ENCODE data around the gene UBE2I.
A peak's percentile ranks its signal among the peaks of the same experiment; 100 is the strongest.

UBE2I gene

DNA sequence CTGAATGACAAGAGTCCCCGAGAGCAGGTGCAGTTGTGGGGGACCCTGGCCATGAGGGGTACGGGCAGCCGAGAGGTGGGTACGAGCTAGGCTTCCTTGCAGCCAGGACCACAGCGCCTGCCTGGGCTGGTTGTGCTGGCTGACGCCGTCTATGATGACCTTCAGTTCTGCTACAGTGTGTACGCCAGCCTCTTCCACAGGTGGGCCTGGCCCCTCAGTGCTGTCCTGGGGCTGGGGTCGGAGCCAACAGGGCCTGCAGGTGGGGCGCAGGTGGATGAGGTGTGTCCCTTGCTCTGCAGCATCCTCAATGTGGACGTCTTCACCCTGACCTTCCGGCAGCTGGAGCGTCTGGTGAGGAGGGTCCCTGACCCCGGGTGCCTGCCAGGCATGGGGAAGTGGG lies 35.1 kb downstream of the UBE2I start:
- no peak for DNase-seq

DNA sequence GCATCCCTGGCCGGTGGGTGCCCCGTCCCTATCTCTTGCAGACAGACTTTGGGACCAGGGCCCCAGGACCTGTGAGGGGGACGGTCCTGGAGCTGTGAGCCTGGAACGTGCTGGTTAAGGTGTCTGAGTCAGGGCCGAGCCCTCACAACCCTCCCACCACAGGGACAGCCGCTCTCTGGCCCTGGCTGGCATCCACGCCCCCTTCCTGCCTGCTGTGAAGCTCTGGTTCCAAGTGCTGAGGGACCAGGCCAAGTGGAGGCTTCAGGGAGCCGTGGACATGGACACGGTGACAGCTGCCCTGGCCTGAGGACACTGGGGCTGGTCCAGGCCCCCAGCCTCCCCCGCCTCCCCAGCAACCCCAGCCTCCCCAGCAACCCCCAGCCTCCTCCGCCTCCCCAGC lies 35.7 kb downstream of the UBE2I start:
- no peak for DNase-seq

DNA sequence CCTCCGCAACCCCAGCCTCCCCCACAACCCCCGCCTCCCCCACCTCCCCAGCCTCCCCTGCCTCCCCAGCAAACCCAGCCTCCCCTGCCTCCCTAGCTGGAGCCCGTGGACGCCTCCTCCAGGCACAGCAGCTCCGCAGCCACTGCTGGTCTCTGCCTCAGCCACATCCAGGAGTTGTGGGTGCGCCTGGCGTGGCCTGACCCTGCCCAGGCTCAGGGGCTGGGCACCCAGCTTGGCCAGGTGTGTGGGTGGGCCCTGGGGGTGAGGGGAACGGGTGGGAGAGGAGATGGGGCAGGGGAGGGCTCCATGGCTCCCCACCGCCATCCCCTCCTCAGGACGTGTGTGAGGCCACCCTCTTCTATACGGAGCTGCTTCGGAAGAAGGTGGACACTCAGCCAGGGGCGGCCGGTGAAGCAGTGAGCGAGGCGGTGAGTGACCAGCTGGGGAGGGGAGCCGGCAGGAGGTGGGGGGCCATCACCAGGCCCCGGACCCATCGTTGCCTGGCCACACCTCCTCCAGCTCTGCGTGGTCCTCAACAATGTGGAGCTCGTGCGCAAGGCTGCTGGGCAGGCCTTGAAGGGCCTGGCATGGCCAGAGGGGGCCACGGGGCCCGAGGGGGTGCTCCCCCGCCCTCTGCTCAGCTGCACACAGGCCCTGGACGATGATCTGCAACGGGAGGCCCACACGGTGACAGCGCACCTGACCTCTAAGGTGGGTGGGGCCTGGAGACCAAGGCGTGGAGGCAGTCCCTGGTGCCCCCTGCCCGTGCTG lies 36.4 kb downstream of the UBE2I start:
- no peak for DNase-seq

GRCh38 chr16:1346422-1347285 lies 37.2 kb downstream of the UBE2I start:
- DNase-seq, result no peak

DNA sequence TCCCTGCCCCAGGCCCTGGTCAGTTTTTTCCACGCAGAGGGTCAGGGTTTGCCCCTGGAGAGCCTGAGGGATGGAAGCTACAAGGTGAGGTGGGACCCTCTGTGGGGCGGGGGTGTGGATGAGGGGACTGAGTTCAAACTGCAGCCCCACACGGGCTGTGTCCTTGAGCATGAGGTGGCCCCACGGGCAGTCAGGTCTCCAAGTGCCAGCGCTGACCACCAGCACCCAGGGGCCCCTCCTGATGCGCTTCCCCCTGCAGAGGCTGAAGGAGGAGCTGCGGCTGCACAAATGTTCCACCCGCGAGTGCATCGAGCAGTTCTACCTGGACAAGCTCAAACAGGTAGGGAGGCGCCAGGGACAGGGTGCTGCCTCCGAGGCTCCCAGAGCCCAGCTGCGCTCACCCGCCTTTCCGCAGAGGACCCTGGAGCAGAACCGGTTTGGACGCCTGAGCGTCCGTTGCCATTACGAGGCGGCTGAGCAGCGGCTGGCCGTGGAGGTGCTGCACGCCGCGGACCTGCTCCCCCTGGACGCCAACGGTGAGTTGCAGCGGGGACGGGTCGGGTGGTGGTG lies 37.9 kb downstream of the UBE2I start:
- no peak for DNase-seq

DNA sequence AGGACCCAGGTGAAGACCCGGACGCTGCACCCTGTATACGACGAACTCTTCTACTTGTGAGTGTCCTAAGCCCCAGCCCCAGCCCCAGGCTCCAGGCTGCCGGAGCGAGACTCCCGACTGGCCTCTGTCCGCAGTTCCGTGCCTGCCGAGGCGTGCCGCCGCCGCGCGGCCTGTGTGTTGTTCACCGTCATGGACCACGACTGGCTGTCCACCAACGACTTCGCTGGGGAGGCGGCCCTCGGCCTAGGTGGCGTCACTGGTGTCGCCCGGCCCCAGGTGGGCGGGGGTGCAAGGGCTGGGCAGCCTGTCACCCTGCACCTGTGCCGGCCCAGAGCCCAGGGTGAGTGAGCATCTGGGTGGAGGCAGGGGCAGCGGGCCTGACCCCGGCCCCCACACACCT lies 38.5 kb downstream of the UBE2I start:
- no peak for DNase-seq

- DNase-seq, result no peak
These were observed 39.0 kb downstream of the UBE2I start for GRCh38 chr16:1348441-1348840.

DNA sequence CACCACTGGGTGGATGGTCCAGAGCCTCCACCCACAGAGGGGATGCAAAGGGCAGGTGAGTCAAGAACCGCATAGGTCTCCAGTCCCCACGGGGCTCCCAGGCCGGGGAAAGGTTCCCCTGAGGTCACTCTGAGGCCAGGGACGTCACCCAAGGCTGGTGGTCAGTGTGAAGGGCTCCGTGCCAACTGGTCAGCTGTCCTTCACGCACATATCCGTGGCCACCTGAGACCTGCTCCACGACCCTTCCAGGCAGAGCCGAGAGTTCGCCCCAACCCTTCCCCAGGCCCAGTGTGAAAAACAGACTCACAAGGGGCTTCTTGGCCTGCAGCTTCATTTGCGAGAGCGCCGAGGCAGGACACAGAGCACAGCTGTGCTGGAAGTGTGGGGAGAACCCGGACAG lies 39.5 kb downstream of the UBE2I start:
- DNase-seq, result no peak

DNA sequence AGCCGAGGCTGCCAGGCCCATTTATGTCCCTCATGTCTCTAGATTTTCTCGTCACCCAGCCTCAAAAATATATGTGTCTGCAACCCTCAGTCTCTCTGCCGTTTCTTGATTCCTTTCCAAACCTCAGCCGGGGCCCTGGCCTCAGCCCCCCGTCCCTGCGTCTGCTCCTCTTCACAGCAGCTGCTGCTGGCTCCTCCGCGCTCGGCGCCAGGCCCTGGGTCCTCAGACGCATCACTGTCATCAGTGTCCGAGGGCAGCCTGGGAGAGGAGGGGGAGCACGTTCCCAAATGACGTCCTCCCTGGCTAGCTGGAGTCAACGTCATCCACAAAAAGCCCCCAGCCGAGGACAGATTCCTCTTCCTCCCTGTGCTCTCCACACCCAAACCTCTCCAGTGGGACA lies 39.9 kb downstream of the UBE2I start:
- DNase-seq, result no peak

- DNase-seq, result no peak
These were observed 40.5 kb downstream of the UBE2I start for GRCh38 chr16:1349951-1350350.

DNA sequence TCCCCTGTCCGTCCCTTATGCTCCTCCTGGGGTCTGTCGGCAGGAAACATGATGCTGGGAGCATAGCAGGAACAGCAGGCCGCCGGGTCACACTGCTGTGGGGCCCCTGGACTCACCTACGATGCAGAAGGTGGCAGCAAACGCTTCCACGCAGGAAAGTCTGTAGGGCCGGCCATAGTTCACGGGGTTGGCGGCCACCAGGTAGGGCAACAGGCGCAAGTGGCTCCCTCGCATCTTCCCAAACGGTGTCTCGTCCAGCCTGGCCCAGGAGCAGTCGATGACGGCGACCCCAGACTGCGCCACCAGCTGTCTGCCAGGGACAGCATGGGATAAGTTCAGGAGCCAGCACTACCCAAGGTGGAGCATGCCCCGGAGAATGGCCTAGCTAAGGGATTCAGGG lies 41.3 kb downstream of the UBE2I start:
- no peak for DNase-seq

DNA sequence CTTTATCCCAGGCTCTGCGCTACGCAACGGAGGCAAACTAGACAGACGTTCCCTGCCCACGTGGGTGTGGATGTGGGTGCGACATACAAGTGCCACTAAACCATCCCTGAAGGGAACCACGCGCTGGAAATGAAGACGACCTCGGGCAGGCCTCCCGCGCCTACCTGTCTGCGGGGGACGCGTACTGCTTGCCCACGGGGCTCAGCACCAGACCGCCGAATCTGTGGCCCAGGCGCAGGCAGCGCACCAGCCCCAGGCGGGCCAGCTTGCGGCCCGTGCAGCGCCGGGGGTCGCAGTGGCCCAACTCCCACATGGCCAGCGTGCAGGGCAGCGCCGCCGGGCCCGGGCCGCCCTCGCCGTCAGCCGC lies 41.8 kb downstream of the UBE2I start:
- no peak for DNase-seq

GRCh38 chr16:1351582-1352362 lies 42.3 kb downstream of the UBE2I start, which contains the start of the genes GNPTG and TSR3:
Gene GNPTG, plus strand, starts transcription at chr16:1351931. Its CDS starts 35 bp downstream, at chr16:1351966.
Gene TSR3, minus strand, starts transcription at chr16:1351878. Its CDS starts 74 bp downstream, at chr16:1351804.
- DNase-seq, result peak; percentile 89

- no peak for DNase-seq
These were observed 45.5 kb downstream of the UBE2I start for GRCh38 chr16:1354815-1355540.

DNA sequence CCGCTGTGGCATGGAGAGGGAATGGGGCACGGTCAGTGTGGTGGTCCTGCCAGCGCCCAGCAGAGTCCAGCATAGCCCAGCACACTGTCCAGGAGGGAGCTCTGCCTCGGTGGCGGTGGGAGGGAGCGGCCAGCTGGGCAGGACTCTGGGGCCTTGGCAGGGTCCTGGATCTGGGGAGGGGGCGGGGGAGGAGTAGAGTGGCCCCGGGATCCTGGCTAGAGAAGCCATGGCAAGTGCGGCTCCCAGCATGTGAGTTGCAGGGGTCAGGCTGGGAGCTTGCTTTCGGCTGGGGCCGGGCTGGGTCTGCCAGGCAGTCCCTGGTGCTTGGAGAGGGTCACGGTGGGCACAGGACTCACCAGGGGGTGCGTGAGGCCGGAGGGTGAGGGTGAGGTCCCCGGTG lies 46.2 kb downstream of the UBE2I start:
- no peak for DNase-seq

DNA sequence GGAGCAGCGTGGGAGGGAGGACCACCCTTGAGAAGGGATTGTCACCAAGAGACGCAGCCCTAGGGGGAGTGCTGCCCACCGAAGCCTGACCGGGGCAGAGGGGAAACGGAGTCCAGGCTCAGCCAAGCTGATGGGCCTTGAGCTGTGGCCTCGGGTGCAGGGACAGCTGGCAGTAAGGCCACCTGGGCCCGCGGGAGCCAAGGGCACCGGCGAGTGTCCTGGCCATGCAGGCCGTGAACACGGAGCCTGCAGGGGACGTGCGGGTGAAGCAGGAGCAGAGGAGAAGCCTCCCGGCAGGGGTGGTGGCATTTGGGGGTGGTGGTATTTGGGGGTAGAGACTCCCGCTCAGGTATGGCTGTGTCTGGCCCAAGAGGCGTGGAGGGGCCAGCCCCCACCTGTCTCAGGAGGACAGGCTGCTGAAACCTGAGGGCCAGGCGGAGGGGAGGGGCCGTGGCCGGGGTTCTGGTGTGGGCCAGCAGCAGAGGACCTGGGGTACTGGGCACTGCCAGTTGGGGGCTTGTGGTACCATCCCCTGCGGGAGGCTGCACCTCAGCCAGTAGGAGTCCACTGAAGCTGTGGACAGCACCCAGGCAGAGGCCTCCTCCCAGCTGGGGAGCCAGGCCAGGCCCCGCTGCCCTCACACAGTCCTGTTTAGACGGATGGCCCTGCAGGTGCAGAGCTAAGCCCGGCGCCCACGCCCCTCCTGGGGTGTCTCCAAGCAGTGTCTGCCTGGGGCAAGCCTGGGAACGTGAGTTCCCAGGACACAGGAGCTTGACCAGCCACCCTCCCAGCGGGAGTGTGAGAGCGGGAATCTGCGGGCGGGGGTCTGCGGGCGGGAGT lies 46.8 kb downstream of the UBE2I start:
- no peak for DNase-seq

- DNase-seq, result no peak
These were observed 48.6 kb downstream of the UBE2I start for GRCh38 chr16:1357906-1358566.

DNA sequence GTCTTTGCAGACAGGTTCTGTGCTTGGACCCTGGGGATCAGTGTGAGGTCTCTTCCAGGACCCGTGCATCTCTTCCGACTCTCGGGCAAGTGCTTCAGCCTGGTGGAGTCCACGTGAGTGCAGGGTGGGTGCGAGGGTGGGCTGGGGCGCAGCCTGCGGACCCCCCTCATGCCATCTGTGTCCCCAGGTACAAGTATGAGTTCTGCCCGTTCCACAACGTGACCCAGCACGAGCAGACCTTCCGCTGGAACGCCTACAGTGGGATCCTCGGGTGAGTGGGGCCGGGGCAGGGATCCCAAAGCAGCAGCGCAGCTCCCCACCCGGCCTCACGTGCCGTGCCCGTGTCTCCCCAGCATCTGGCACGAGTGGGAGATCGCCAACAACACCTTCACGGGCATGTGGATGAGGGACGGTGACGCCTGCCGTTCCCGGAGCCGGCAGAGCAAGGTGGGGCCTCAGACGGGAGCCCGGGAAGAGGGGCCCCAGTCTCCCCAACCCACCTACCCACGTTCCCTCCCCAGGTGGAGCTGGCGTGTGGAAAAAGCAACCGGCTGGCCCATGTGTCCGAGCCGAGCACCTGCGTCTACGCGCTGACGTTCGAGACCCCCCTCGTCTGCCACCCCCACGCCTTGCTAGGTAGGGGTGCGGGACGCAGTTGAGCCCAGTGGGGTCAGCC lies 52.4 kb downstream of the UBE2I start:
- DNase-seq, result no peak

- no peak for DNase-seq
These were observed 53.4 kb downstream of the UBE2I start for GRCh38 chr16:1362807-1363206.

DNA sequence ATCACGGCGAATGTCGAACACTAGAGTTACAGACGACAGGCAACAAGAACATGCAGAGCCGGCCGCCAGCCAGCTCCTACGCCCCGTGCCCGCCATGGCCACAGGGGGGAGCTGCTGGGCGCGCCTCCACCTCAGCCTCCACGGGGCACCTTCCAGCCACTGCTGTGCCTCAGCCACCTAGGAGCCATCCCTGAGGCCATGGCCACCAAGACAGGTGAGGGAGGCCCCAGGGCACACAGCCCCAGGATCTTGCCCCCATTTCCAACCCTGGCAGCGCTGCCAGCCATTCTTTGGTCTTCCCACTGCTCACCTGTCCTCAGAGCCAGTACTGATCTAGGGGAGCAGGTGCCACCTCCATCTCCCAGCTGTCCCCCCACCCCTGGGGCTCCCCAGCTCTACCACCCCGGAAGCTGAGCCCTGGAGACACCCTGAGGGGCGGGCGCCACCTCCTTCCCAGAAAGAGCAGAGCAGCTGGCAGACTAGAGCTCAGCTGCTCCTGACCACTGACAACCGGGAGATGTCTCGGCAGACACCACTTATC lies 54.1 kb downstream of the UBE2I start:
- DNase-seq, result no peak
